8988T (cell line): ENCODE data around the gene ERAL1.
A peak's percentile ranks its signal among the peaks of the same experiment; 100 is the strongest.
"Not testable (repeated sequence)": the region's sequence is repeated elsewhere in the genome, so short reads cannot be mapped to it uniquely, and the experiment has no call there.

ENCODE experiments used
- DNase-seq: peaks from one replicate; pipeline ENCODE4 v3.0.0; 2011

The ERAL1 gene

DNA sequence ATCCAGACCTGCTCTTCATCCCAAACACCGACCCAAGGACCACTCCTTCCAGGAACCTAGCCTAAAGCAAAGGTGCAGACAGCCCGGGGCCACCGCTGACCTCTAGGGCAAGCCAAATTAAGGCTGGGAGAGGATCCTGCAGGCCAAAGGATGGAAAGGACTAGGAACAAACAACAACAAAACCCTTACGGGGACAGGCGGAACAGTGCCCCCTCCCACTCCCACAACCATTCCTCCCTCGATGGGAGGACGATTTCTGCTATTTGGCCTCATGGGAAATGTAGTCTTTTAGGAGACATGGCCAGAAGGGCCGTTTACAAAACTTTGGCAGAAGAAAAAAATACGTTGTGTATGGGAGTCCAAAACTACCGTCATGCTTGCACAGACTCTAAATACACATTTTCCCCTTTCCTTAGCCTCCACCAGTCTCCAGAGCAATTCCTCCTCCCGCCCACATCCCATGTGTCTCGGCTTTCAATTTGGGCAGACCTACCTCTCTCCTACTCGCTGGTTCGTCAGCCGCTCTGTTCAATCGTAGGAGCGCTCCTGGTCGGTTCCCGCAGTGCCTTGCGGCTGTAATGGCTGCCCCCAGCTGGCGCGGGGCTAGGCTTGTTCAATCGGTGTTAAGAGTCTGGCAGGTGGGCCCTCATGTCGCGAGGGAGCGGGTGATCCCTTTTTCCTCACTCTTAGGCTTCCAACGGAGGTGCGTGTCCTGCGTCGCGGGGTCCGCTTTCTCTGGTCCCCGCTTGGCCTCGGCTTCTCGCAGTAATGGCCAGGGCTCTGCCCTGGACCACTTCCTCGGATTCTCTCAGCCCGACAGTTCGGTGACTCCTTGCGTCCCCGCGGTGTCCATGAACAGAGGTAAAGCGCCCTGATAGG, at the start of gene ERAL1:
Gene ERAL1 (plus strand): TSS at position 560 of the 879 bp plus-strand sequence. CDS start 19 bp downstream, at position 579.
- peak; percentile 96 for DNase-seq

DNA sequence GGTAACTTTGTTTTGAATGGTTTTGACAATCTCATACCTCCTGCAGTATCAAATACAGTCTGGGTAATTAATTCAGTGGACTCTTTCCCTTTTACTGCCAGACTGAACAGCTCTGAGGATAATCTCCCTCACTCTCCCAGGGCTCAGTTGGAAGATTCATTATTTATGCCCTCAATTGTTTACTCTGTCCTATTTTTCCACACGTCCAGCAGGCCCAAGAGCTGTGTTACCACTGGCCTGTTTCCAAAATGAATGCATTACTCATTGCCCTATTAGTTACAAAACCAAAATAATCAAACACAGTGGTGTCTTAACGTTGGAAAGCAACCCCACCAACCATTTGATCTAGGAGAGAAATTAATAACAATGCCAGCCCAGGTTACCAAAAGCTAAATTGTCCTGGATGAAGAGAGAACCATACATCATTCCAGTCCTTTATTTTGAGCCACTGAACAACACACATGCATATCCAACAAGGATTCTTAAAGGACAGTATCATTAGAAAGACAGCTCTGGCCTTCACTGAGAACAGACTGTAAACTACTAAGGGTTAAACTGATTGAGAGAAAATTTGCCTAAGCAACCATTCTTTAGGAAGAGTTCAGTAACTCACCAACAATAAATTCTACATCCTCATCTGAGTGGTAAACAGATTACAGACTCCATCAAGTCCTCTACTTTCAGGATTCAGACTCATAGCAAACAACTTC, 46.7 kb upstream of the ERAL1 start:
- no peak for DNase-seq

DNA sequence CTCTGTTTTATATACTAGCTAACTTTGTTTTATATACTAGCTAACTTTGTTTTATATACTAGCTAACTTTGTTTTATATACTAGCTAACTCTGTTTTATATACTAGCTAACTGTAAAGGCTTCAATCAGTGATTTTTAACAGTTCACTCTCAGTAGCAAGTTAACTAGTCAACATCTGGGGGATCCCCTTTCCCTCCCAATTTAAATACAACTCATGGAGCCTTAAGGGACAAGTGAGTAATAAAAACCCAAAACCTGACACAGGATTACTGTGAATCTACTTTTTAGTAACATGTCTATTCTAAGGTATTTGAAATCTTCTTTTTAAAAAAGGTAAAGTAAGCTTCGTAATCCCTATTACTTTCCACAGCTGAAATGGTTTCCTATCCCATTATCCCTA, 44.4 kb upstream of the ERAL1 start:
- no peak for DNase-seq

DNA sequence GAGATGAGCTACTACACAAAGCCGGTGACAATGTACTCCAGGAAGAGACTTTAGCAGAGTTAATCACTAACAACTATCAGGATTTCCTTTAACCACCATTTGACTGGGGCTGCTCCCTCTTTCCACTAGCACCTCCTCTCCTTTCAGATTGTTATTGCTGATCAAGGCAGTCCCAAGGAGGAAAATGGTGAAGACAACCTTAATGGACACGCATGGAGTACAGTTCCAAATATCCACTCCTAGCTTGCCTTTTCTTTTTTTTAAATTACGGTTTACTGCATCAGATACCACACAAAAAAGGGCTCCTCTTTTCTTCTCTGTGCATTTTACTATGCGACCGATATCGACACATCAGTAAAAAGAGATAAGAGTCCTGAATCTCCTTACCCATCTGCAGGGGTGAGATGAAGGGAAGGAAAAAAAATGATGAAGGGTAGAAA, 43.1 kb upstream of the ERAL1 start:
- DNase-seq: no peak

DNA sequence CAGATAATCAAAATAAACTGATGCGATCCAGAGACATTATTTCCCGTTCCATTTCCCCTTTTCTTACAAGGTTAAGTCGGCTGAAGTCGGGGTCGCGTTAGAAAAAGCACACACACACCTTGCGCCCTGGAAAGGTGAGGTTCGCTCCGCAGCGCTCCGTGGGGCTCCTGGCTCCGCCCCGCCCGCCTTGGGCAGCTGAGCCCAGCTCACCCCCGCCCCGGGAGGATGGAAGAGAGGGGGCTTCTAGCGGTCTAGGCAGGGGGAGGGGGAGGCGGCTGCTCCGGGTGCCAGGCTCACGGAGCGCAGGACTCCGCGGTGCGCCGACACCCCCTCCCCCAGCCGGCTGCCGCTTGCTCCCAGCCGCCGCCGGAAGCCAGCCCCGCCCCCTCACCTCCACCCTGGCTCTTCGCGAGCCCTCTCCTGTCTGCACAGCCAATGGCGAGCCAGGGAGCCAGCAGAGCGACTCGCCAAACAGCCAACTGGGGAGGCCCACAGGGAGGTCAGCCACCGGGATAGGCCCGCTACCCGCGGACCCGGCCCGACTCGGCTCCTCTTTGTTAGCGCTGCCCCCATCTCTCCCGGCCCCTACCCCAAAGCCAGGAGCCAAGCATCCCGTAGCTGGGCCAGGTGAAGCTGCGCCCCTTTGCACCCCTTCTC, 42.6 kb upstream of the ERAL1 start:
- peak; percentile 98 for DNase-seq

DNA sequence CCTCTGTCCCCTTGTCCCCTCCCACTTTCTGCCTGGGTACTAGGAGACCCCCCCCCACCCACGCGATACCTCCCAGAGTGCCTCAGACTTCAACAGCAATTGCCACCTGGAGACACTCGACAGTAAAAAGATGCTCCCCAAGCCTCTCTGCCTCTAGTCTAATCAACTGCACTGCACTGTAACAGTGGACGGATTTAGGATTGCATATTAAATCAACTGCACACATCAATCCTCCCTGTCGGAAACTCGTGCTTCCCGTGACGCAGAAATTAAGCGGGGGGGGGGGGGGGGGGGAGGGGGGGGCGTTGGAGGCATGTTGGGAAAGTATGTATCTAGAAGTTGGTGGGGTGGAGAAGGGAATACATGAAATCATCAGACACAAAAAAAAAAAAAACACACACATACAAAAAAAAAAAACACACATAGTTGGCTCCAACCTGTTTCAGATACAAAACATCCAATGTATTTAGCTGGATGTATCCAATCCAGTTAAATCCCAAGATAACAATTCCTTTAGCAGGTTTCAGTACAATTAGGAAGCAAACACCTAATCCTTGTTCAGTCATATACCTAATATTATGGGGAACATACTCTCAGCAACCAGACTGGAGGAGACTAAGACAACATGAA, 42.0 kb upstream of the ERAL1 start:
- no peak for DNase-seq

DNA sequence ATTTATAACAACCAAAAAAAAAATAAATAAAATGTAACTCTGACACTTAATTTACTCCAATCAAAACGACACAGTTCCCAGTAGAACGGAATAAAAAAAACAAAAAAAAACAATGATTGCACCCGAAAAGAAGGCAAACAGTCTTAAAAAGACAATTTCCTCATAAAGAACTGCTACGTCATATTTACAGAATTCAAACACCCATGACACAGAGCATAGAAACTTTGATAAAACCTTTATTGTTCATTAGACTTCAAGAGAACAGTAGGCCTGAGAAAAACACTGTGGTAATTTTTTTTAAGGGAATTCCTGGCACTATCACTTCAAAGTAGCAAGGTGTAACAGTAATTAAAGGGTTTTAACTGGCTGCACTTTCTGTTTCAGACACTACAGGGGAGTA, 38.3 kb upstream of the ERAL1 start:
- DNase-seq: no peak

DNA sequence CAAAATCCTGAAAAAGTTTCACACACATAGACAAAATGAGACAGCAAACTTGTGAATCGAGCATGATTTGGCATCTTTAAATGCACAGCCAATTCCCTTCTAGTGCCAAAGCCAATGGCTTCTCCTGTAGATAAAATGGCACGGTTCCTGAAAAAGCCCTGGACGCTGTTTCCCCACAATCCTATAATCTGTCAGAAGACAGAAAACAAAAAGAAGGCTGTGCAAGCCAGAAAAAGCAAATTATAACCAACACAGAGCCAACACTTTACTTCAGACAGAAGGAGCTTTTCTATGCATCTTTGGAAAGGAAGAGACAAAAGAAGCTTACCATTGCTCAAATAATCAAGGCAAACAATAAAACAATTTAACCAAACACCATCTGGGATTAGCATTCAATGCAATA, 36.0 kb upstream of the ERAL1 start:
- no peak for DNase-seq

DNA sequence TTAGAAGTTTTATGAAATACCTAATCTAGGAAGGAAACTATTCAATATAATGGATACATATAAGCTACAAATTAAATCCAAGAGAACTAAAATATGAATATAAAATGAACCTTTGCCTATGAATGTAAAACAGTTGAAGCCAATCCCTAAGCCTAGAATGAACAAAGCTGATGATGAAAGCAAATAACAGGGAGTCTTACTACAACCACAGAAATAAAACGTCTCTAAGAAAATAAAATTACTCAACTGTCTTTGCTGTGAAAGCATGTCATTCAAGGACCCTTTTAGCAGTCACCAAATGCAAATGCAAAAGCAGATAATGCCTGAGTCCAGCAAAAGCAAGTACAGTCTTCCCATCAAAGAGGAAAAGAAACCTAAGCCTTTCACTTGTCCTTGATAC, 35.2 kb upstream of the ERAL1 start:
- no peak for DNase-seq

DNA sequence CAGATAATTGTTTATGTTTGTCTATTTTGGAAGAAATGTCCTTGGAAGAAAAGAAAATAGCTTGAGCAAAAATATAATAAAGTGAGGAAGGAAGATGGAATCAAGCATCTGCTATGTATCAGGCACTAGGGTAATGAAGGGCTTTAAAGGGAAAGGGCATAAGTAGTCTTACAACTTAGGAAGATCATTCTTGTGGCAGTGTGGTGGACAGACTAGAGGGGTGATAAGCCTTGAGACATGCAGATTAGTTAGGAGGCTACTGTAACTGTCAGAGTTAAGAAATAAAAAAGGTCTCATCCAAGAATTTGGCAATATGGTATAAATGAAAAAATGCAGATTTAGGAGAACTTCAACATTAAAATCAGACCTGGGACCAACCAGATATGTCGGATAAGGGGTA, 27.1 kb upstream of the ERAL1 start:
- no peak for DNase-seq

DNA sequence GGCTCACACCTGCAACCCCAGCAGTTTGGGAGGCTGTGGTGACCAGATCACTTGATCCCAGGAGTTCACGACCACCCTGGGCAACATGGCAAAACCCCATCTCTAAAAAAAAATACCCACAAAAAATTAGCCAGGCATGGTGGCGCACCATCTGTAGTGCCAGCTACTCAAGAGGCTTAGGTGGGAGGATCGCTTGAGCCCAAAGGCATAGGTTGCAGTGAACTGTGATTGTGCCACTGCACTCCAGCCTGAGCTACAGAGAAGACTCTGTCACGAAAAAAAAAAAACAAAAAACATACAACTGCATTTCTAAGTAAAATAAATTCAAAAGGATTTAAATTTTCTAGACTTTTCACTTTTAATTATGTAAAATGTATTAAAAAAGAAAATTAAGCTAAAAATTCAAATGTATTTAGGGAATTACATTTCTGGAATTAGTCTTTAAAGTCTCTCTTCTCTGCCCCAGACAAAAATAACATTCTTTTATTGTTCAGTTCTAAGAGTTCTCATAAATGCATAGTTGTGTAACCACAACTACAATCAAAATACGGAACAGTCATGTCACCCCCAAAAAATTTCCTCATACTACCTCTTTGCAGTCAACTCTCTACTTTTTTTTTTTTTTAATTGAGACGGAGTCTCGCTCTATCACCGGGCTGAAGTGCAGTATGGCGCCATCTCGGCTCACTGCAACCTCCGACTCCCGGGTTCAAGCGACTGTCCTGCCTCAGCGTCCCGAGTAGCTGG, 26.3 kb upstream of the ERAL1 start:
- no peak for DNase-seq

DNA sequence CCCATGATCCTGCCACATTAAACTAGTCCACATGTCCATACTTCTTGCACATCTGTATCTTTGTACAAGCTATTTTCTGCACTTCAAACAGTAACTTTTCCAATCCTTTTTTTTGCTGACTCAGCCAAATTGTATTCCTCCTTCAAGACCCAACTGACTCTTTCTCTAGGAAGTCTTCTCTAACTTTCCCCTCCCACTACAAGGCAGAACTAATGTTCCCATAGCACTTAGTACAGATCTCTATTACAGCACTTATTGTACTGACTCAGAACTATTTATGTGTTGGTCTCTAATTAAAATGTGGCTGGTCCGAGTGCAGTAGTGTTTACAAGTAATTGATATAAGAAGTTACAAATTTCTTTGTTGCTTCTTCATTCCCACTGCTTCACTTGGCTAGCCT, 20.4 kb upstream of the ERAL1 start:
- DNase-seq: no peak

DNA sequence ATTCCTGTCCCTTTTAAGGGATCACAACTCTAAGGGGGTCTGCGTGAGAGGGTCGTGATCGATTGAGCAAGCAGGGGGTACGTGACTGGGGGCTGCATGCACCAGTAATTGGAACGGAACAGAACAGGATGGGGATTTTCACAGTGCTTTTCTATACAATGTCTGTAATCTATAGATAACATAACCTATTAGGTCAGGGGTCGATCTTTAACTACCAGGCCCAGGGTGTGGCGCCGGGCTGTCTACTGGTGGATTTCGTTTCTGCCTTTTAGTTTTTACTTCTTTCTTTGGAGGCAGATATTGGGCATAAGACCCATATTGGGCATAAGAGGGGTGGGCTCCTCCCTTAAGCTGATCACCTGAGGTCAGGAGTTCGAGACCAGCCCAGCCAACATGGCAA, 18.3 kb upstream of the ERAL1 start:
- DNase-seq: not testable (repeated sequence)

DNA sequence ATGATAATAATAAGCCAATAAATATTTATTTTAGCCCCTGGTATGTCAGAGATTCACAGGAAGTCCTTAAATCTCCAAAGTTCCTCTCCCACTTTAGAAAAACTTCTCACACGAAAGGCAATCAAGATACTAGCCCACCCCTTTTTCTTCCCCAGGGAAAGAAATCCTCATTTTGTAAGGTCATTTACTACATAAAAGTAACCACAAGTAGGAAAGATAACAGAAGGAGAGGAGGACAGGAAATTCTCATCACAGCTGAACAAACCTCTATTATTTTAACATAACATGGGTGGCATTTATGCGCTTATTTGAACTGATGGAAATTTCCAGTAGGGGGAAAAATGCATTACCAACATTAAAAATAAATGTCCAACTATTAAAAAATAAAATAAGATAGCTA, 15.6 kb upstream of the ERAL1 start:
- no peak for DNase-seq

DNA sequence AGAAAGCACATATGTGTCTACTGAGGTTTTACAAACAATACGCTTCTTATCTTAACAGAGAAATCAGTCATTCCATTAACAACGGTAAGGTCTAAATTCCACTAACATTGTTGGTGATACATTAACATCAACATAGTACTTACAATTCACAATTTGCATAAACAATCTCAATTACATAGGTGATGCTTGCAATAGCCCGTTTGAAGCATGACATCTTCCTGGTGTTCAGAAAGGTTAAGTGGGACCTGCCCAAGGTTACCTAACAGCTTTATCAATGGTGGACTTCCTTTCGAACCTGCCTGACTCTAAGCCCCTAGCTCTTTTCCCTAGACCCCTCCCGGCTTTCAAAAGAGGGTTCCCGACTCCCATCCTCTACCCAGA, 12.9 kb upstream of the ERAL1 start:
- no peak for DNase-seq

DNA sequence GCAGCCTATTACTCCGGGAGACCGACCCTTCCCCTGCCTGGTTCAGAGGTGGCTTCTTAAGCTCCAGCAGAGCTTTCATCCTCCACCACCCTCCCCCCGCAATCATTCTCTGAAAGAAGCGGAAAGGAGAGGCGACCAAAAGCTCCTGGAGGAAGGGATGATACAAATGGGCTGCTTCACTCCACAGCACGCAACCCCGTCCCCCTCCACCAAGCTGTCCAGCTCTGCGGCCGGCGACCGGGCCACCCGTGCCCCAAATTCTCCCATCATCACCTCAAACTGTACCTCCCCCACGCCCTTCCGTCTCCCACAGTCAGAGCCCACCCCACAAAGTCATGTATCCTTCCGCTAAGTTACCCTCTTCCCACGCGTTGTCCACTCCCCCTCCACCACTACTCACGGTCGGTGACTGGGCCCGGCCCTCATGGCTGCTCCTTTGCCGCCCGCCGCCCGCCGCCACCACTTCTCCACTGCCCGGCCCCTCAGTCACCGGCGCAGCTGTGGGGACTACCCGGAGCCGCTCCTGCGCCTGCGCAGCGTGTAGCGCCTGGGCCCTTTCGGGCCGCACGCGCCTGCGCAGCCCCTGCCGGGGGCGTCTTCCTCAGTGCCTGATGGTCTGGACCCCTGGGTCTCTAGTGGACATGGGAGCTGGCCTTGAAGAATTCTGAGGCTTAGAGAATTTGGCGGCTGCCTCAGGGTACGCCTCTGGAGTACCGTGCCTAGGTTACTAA, 12.4 kb upstream of the ERAL1 start, which contains the start of gene FAM222B:
Gene FAM222B (minus strand): TSS at position 509 of the 731 bp plus-strand sequence. CDS start 76,123 bp downstream, outside the sequence.
- DNase-seq: peak; percentile 99

DNA sequence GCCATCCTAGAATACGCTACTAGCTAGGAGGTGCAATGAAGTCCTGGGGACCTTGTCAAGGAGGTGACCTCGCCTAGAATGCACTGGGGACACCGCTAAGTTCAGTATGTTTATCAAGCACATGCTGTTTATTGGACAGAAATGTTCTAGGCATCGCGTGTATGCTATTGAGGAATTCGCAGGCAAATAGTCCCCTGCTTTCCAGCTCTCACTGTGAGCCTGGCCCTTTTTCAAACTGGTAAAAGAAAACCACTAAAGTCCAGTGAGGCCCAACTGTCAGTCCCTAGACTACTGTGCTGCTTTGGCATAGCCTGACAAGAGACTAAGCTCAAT, 11.0 kb upstream of the ERAL1 start:
- no peak for DNase-seq

DNA sequence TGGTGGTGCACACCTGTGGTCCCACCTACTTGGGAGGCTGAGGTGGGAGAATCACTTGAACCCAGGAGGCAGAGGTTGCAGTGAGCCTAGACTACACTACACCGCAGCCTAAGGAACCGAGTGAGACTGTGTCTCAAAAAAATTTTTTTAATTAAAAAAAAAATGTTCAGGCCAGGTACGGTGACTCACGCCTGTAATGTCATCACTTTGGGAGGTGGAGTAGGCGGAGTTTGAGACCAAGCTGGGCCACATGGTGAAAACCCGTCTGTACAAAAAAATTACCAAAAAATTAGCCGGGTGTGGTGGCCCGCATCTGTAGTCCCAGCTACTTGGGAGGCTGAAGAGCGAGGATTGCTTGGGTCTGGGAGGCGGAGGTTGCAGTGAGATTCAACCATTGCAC, 8.6 kb upstream of the ERAL1 start:
- no peak for DNase-seq

DNA sequence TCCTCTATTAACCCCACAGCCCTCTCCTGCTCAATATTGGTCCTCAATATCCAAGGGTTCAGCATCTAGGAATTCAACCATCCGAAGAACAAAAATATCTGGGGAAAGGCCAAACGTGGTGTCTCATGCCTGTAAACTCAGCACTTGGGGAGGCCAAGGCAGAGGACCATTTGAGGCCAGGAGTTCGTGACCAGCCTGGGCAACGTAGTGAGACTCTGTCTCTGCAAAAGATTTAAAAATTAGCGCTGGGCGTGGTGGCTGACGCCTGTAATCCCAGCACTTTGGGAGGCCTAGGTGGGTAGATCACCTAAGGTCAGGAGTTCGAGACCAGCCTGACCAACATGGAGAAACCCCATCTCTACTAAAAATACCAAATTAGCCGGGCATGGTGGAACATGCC, 8.1 kb upstream of the ERAL1 start:
- DNase-seq: not testable (repeated sequence)

DNA sequence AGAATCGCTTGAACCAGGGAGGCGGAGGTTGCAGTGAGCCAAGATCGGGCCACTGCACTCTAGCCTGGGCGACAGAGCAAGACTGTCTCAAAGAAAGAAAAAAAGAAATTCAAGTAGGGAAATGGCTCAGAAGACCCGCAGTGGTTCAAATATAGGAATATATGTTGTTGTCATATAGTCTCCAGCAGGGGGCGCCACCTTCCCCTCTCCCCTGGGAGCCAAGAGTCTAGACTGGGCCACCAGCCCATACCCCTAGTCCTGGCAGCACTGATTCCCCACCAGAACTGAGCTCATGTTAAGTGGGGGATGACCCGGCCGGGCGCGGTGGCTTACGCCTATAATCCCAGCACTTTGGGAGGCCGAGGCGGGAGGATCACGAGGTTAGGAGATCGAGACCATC, 6.1 kb upstream of the ERAL1 start:
- peak; percentile 91 for DNase-seq

DNA sequence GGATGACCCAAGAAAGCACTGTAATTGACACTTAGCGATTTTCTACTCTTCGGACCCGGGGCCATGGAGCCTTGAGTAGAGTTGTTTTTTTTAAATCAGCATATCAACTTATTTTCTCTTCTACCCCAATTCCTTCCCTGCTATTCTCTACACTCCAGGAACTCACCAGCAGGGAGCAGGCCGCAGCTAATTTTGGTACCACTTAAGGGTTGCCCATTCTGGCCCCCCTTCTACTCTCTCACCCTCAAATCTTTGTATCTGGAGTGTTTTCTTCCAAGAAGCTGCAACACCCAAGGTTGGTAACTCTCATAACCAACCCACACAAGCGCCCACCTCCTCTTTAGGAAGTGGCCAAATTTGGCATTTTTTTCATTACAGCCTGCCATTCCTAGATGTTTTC, 5.5 kb upstream of the ERAL1 start:
- DNase-seq: no peak

DNA sequence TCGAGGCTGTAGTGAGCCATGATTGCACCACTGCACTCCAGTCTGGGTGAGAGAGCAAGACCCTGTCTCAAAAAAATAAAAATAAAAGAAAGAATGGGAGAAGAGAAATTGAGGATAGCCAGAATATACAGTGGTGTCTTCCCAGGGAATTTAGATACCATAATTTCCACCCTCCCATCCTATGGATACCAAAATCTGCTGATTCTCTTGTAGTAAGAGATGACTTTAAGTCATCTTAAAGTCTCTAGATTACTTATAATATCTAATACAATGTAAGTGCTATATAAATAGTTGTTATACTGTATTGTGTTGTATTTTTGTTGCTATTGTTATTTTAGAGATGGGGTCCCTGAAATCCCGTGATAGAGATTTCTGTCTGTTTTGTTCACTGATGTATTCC, 1.5 kb upstream of the ERAL1 start:
- no peak for DNase-seq
